GM18867 (cell line): ENCODE results near the gene NHEJ1.

Experiments
- ATAC-seq: cut with Tn5 transposase; IDR thresholded peaks from one replicate; pipeline ENCODE4 v1.9.1; 2021; ENCODE audit warnings: mild to moderate bottlenecking, moderate library complexity; ENCODE audit not compliant: unreplicated experiment

The NHEJ1 gene

DNA sequence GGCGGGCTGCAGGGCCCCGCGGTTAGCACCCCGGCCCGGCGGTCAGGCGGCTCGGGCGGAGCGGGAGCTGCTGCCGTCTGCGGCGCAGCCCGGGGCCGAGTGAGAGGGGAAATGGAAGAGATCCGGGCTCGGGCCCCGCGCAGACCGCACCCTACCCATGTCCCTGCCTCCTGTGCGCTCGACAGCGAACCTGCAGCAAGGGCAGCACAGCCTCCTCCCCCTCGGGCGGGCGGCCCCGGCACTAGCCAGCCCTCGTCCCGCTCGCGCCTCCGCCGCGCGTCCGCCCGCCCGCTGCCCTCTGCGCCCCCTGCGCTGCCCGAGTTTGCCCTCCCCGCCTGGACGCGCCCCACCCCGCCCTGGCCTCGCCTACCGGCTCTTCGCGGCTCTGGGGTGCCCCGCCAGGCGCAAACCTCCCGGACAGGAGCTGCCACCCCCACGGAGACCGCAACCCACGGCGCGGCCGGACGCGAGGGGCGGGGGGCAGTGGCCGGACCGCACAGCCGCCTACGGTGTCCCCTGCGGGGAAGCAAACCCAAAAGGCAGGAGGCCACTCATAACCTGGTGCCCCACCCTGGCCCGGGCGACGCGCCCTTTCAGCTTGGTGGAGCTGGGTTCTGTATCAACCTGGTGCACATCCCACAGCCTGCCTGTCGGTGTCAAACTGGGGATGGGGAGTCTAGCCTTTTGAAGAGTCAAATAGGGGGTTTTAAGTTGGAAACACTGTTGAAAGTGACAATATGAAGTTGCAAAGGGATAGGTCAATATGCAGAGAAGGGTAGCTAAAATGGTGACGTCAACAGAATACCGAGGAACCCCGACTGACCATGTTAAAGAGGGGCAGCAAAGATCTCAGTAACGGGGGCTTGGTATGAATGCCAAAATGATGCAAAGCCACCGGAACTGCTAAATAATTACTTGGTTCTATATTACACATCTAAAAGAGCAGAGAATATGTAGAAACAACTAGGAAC is 99.5 kb downstream of the NHEJ1 start, which contains the start of gene IHH:
Gene IHH (minus strand): TSS at position 101 of the 971 bp plus-strand sequence. CDS start 454 bp downstream, outside the sequence.
- no peak for ATAC-seq

GRCh38 chr2:219059725-219060682 is 100.6 kb downstream of the NHEJ1 start:
- no peak for ATAC-seq

DNA sequence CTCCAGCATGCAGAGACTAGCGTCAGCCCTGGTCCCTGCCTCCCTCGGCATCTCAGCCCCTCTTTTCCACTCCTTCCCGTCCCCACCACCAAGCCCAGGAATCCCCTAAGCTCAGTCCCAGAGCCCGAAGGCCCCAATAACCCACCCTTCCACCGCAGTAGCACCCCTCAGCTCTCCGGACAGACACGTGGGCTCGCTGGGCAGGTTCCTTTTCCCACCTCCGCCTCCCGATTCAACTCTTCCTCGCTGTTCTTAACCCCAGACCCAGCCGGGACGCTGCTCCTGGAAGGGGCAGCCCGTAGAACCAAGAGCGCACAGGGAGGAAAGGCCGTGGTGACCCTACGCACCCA is 101.3 kb downstream of the NHEJ1 start:
- ATAC-seq: no peak

GRCh38 chr2:219058541-219059374 is 101.9 kb downstream of the NHEJ1 start:
- ATAC-seq: no peak

DNA sequence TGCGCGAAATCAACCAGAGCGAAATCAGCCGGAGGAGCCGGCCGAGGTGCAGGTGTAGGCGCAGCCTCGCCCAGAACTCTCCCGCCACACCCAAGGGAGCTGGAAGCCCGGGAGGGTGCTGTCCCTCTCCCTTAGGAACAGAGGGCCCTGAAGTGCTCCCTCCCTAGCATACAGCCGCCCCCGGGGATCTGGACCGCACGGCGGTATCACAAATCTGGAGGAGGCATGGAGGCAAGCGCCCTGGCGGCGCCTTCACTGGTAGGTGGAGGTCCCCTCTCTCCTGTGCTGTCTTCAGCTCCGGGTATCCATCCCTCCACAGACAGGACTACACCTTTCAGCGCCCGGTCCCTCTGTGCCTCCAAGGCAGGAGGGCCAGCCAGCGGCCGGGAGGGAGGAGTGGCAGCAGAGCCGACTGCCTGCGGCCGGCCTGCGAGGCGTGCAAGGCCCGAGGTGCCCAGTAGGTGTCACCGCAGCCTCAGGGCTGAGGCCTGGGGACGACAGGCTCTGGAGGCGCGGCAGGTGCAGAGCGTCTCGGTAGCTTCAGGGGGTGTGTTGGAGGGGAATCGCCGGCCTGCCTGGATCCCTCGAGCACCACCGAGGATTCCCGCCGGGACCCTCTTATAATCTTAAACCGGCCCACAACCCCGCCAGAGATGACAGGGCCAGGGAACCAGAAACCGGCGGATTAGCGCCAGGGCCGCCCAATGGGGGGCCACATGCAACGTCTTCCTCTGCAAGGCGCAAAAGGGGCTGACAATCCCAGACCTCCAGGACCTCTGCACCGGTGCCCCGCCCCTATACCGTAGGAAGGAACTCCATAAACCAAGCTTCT is 102.7 kb downstream of the NHEJ1 start:
- ATAC-seq: peak; percentile 94

DNA sequence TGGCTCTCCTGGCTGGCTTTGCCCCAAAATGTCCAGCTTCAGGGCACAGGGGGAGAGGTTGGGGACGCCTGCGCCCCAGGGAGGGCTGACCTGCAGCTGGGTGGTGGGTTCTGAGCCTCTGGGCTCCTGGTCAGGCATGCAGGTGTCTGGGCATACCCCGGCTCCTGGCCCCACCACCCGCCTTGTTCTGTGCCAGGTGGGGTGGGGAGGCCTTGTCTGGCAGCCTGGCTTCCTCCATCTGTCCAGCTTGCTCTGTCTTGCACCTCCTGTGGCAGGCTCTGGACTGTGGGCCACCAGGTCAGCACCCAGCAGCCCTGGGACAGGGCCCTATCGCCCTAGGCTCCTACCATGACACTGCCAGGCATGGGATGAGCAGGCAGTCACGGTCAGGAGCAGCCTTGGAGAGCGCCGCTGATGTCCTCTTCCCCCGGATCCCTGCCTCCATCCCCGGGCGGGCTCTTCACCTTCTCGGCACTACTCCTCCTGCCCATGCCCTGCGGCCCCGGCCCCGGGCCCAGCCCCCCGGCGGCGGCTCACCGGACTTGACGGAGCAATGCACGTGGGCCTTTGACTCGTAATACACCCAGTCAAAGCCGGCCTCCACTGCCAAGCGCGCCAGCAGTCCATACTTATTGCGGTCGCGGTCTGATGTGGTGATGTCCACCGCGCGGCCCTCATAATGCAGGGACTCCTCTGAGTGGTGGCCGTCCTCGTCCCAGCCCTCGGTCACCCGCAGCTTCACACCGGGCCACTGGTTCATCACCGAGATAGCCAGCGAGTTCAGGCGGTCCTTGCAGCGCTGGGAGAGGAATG is 103.5 kb downstream of the NHEJ1 start:
- no peak for ATAC-seq

DNA sequence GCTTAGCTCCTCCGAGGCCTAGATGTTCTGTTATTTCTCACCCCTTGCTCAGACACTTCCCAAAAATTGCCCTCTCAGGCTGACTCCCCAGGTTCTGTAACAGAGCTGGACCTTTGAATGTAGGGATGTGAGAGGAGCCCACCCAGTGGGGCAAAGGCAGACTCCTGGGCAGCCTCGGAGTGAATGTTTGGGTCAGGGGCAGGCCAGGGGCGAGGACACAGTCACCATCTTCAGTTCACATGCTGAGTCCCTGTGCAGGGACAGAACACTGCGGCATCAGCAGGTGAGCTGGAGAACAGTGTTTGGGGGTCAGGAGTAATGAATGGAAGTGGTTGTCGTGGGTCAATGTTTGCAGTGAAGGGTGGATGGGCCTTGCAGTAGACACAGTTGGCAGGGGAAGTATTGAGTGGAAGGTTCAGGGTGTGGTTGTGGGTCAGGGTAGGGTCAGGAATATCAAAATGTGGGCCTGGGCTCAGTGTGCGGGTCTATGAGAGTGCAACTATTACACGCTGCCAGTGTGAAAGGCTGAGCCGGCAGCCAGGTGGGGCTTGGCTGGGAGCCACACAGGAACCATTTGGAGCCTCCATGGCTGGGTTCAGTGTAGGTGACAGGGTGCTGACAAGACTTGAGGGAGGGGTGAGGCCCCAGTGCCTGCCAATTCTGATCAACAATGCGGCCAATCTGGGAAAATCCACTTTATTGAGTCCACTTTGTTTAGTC is 104.3 kb downstream of the NHEJ1 start:
- no peak for ATAC-seq

DNA sequence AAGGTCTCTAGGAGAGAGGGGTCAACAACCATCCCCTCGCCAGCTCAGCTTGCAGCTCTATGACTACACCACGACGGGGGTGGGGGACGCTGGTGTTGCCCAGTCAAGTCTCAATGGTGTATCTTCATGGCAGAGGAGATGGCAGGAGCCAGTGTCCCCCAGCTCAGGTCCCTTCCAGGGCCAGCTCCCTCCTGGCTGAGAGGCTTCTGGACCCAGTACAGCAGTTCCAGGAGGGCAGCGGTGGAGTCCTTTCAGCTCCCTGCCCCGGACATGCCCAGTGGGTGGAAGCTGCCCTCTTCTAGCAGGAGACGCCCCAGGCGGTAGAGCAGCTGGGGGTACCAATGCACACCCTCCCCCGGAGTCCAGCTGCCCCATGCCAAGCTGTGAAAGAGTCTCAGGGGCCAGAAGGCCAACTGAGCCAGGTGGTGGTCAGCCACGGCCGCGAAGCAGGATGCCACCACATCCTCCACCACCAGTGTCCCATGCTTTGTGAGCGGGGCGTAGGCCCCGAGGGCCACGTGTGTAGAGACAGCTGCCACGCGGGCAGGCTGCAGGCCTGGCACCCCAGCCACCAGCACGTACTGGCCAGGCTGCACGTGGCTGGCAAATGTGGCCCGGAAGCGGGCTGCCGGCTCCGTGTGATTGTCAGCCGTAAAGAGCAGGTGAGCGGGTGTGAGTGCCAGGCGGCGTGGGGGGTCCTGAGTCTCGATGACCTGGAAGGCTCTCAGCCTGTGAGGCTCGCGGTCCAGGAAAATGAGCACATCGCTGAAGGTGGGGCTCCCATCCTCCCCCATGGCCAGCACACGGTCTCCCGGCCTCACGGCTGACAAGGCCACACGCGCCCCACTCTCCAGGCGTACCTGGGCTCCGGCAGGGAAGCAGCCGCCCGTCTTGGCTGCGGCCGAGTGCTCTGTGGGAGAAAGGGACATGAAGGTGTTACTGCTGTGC is 105.4 kb downstream of the NHEJ1 start:
- ATAC-seq: no peak

- no peak for ATAC-seq
These were observed 111.3 kb downstream of the NHEJ1 start for GRCh38 chr2:219049282-219049681.

- ATAC-seq: no peak
These were observed 114.6 kb downstream of the NHEJ1 start for GRCh38 chr2:219045937-219046550.

DNA sequence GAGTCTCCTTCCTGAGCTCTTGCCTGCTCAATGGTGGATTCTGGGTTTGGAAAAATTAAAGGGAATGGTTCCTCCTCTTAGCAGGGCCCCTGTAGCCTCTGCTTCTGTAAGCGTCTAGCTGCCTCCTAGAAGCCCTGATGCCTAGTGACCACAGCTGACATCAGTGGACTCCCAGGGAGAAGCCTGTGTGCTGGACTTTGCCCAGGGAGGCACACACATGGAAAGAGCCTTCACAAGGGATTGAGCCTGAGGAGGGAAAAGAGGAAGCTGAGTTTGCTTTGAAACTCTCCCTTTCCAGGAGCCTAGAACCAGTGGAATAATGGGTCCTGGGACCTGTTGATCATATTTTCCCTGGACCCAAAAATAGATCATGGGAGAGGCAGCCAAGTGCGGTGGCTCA is 117.9 kb downstream of the NHEJ1 start:
- no peak for ATAC-seq

GRCh38 chr2:219042157-219042556 is 118.5 kb downstream of the NHEJ1 start:
- no peak for ATAC-seq

DNA sequence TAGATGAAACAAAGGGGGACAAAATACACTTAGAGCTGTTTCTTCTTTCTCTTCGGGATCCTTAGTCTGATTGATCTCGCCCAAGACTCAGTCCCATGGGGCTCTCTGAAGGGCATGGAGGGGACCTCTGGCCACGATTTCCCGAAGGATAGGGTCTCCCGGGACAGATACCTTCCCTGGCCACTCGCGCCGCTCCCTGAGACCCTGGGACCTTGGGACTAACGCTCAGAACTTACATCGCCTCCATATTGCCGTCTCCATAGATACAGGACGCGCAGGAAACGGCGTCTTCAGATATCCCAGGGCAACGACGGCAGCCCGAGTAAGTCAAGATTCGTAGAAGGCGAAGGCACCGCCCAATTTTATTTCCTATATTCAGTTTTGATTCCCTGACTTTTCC is 119.4 kb downstream of the NHEJ1 start, which contains the start of gene CFAP65:
Gene CFAP65 (minus strand): TSS at position 265 of the 400 bp plus-strand sequence. CDS start 2,468 bp downstream, outside the sequence.
- no peak for ATAC-seq

DNA sequence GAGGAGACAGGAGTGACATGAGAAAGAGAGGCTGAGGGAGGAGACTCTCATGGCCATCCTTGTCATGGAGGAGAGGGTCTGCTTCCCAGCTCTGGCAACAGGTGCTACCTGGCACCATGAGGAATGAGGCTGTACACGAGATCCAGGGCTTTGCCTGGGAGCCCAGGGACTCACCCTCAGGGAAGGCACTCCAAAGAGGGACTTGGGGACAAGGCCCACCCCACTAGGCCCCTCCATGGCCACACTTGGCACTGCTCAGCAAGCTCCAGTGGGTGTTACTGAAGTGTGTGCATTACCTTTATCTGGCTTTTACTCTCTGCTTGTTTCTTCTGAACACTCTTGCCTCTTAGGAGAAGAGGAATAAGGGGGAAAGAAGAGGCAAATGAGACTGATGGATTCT is 122.0 kb downstream of the NHEJ1 start:
- ATAC-seq: no peak

GRCh38 chr2:219037783-219038499 is 122.7 kb downstream of the NHEJ1 start:
- ATAC-seq: no peak

GRCh38 chr2:219035942-219036341 is 124.7 kb downstream of the NHEJ1 start:
- no peak for ATAC-seq
